ENCODE measurements around the gene NIPBL. TPM values are rescaled to one million over a fixed set of nuclear protein-coding genes. Genes with fewer than 3 reads are reported as not detected.

Gene NIPBL
- total RNA-seq, 1 donor from 2014 or later: 67.9 TPM

- H3F3A ChIP-seq (ENCODE audit: low read depth): peaks cover 11% of the 10 kb centered on the region
- no peaks in the 10 kb centered on the region for H3K9me3 ChIP-seq (ENCODE audit: low read depth)
- peaks cover 91% of the 10 kb centered on the region for H4K20me1 ChIP-seq (ENCODE audit: low read depth)
- no peak for TF ChIP-seq EZH2 (IDR thresholded peaks at IDR 0.05)
- TF ChIP-seq EZH2phosphoT487 (IDR thresholded peaks at IDR 0.05): no peak
- TF ChIP-seq, protein P1, sequence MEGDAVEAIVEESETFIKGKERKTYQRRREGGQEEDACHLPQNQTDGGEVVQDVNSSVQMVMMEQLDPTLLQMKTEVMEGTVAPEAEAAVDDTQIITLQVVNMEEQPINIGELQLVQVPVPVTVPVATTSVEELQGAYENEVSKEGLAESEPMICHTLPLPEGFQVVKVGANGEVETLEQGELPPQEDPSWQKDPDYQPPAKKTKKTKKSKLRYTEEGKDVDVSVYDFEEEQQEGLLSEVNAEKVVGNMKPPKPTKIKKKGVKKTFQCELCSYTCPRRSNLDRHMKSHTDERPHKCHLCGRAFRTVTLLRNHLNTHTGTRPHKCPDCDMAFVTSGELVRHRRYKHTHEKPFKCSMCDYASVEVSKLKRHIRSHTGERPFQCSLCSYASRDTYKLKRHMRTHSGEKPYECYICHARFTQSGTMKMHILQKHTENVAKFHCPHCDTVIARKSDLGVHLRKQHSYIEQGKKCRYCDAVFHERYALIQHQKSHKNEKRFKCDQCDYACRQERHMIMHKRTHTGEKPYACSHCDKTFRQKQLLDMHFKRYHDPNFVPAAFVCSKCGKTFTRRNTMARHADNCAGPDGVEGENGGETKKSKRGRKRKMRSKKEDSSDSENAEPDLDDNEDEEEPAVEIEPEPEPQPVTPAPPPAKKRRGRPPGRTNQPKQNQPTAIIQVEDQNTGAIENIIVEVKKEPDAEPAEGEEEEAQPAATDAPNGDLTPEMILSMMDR (IDR thresholded peaks at IDR 0.05): no peak
- H3K4me2 ChIP-seq: no peak overlapping the region
- no peaks in the 10 kb centered on the region for H3K36me3 ChIP-seq
- H3K4me3 ChIP-seq: no peak overlapping the region
- Mint-ChIP-seq H3K4me3 (no peak overlapping the region), H3K9me3 (peaks cover 4% of the 10 kb centered on the region), H3K27ac (no peak overlapping the region), H3K4me1 (peaks cover 3% of the 10 kb centered on the region), H3K27me3 (ENCODE audit: insufficient read depth, low read depth) (peaks cover 2% of the 10 kb centered on the region), H3K36me3 (peaks cover 24% of the 10 kb centered on the region)
- H3K79me2 ChIP-seq (ENCODE audit: low read depth): peaks cover 100% of the 10 kb centered on the region
- no peaks in the 10 kb centered on the region for H3K27me3 ChIP-seq
- no peak overlapping the region for H3K9ac ChIP-seq
- no peak overlapping the region for H2AFZ ChIP-seq (replicated peaks)
- no peak overlapping the region for H3K27ac ChIP-seq
- peaks cover 27% of the 10 kb centered on the region for H3K4me1 ChIP-seq
- no peak for DNase-seq (ENCODE audit: low spot score)
Measured at GRCh38 chr5:36939969-36940858, 63.6 kb downstream of the NIPBL start.

DNA sequence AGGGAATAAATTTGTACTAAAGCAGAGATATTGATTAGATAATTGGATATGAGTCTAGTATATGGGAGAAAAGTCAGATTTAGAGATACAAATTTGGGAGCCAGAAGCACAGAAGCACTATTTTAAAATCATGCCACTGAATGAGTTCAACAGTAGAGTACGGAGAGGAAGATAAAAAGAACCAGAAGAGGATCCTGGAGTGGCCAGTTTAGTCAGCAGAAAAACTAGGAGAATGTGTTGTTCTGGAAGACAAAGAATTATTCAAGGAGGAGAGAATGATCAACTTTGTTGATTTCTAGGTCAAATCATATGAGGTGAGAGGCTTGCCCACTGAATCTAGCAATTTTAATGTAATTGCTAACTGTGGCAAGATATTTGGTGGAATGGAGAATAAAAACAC, 67.0 kb downstream of the NIPBL start:
- Histone ChIP-seq H3K27me3 (no peaks in the 10 kb centered on the region), H3K79me2 (ENCODE audit: low read depth) (peaks cover 100% of the 10 kb centered on the region), H3F3A (ENCODE audit: low read depth) (peaks cover 11% of the 10 kb centered on the region), H3K27ac (peak overlapping the region; percentile 65), H2AFZ (replicated peaks) (no peak overlapping the region), H3K4me1 (peaks cover 18% of the 10 kb centered on the region), H4K20me1 (ENCODE audit: low read depth) (peaks cover 91% of the 10 kb centered on the region), H3K4me2 (no peak overlapping the region), H3K36me3 (no peaks in the 10 kb centered on the region), H3K4me3 (no peak overlapping the region), H3K9me3 (ENCODE audit: low read depth) (no peaks in the 10 kb centered on the region), H3K9ac (no peak overlapping the region)
- peaks cover 2% of the 10 kb centered on the region for H3K27me3 Mint-ChIP-seq (ENCODE audit: insufficient read depth, low read depth)
- no peaks in the 10 kb centered on the region for H3K9me3 Mint-ChIP-seq
- no peak for DNase-seq (ENCODE audit: low spot score)
- H3K27ac Mint-ChIP-seq: no peak overlapping the region
- H3K4me3 Mint-ChIP-seq: no peak overlapping the region
- peaks cover 10% of the 10 kb centered on the region for H3K4me1 Mint-ChIP-seq
- TF ChIP-seq EZH2 (IDR thresholded peaks at IDR 0.05) (no peak), EZH2phosphoT487 (IDR thresholded peaks at IDR 0.05) (no peak)
- TF ChIP-seq, protein P1 (IDR thresholded peaks at IDR 0.05): no peak
- H3K36me3 Mint-ChIP-seq: peaks cover 9% of the 10 kb centered on the region

DNA sequence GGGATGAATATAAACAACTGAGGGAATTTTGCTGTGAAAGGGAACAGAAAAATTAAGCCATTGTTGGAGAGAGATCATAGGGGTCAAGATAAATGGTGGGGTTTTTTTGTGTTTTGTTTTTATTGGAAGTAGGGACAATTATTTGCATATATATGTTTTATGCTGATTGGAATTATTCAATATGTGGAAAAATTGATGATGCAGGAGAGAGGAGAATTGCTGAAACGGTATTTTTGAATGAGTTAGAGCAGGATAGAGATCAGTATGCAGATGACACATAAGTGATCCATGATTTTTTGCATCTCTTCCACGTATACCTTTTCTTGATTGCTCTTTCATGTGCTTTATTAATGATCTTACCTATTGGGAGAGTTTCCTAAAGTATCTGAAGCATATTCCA, 67.5 kb downstream of the NIPBL start:
- H3K36me3 ChIP-seq: no peaks in the 10 kb centered on the region
- no peaks in the 10 kb centered on the region for H3K27me3 ChIP-seq
- H3K27ac ChIP-seq: peak overlapping the region; percentile 65
- no peak overlapping the region for H3K4me3 ChIP-seq
- H3K9ac ChIP-seq: no peak overlapping the region
- no peaks in the 10 kb centered on the region for H3K9me3 ChIP-seq (ENCODE audit: low read depth)
- no peak for DNase-seq (ENCODE audit: low spot score)
- peaks cover 100% of the 10 kb centered on the region for H3K79me2 ChIP-seq (ENCODE audit: low read depth)
- H3K27me3 Mint-ChIP-seq (ENCODE audit: insufficient read depth, low read depth): peaks cover 2% of the 10 kb centered on the region
- peaks cover 91% of the 10 kb centered on the region for H4K20me1 ChIP-seq (ENCODE audit: low read depth)
- no peak overlapping the region for H3K4me2 ChIP-seq
- H3K9me3 Mint-ChIP-seq: no peaks in the 10 kb centered on the region
- H3K4me3 Mint-ChIP-seq: no peak overlapping the region
- H3K4me1 Mint-ChIP-seq: peaks cover 10% of the 10 kb centered on the region
- H3K36me3 Mint-ChIP-seq: peaks cover 9% of the 10 kb centered on the region
- H3K27ac Mint-ChIP-seq: no peak overlapping the region
- peaks cover 18% of the 10 kb centered on the region for H3K4me1 ChIP-seq
- peaks cover 11% of the 10 kb centered on the region for H3F3A ChIP-seq (ENCODE audit: low read depth)
- TF ChIP-seq EZH2phosphoT487 (IDR thresholded peaks at IDR 0.05) (no peak), EZH2 (IDR thresholded peaks at IDR 0.05) (no peak)
- TF ChIP-seq, protein P1 (IDR thresholded peaks at IDR 0.05): no peak
- H2AFZ ChIP-seq (replicated peaks): no peak overlapping the region
